ENCODE data around the gene NSMCE3. TPM values are rescaled to one million over a fixed set of nuclear protein-coding genes. Genes with fewer than 3 reads are reported as not detected.

Gene NSMCE3
- total RNA-seq, result 1 to 10 TPM; 6.2 to 6.9 TPM

DNA sequence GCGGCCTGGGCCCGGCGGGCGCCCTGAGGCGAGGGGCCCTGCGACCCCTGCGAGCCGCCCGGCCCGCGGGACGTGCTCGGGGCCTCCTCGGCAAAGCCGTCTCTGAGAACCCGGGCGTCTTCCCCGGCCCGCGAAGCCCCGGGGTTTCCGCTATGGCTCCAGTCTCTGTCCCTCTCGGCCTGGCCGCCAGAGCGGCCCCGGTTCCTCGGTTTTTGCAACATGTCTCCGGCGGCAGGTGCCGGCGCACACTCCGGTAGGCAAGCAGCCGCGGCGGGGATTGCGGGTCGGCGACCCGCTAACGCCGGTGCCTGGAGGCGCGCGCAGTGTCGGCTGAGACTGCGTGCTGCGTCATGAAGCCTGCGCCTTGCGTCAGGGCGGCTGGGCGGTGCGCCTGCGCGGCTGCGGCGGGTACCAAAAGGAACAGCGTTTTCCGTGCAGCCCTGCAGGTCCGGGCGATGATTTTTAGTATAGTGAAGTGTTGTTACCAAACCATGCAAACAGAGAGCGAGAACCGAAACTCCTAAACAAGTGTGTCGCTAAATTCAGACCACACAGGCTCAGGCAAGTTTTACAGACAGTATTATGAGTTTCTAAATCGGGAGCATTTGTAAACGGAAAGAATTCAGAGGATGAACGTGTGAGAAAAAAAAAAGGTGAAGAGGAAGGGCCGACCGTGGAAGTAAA, at the start of gene NSMCE3:
Gene NSMCE3, minus strand, starts transcription at position 338 of the 684 bp plus-strand sequence. Its CDS starts 117 bp downstream, at position 221.
- peak; percentile 95 for ATAC-seq
- intact Hi-C loops (cut with DNase I), result no loop called here
- DNase-seq, result peak; percentile 86 to 93 (median 90)
- no peaks in the 10 kb centered on the region for H3K27me3 ChIP-seq
- peak; percentile 72 to 87 (median 81) for TF ChIP-seq POLR2A (IDR thresholded peaks at IDR 0.05)
- TF ChIP-seq, protein P1, sequence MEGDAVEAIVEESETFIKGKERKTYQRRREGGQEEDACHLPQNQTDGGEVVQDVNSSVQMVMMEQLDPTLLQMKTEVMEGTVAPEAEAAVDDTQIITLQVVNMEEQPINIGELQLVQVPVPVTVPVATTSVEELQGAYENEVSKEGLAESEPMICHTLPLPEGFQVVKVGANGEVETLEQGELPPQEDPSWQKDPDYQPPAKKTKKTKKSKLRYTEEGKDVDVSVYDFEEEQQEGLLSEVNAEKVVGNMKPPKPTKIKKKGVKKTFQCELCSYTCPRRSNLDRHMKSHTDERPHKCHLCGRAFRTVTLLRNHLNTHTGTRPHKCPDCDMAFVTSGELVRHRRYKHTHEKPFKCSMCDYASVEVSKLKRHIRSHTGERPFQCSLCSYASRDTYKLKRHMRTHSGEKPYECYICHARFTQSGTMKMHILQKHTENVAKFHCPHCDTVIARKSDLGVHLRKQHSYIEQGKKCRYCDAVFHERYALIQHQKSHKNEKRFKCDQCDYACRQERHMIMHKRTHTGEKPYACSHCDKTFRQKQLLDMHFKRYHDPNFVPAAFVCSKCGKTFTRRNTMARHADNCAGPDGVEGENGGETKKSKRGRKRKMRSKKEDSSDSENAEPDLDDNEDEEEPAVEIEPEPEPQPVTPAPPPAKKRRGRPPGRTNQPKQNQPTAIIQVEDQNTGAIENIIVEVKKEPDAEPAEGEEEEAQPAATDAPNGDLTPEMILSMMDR (IDR thresholded peaks at IDR 0.05), result peak in 1 of 7 experiments; percentile 15
- peak within 1 kb of the TSS; percentile 44 to 91 (median 84) for H3K27ac ChIP-seq
- peaks cover 30% of the 10 kb centered on the region for H3K4me1 ChIP-seq
- H3K36me3 ChIP-seq (replicated peaks in 1 of 2; ENCODE audit: insufficient read depth in 1 of 2, low read depth in 2 of 2), result no peaks in the 10 kb centered on the region
- H3K4me3 ChIP-seq, result peak within 1 kb of the TSS; percentile 37 to 88
- no peaks in the 10 kb centered on the region for H3K9me3 ChIP-seq
- 0% methylated on average over 8 to 66 of the region's 68 CpGs for WGBS, 2 donors

DNA sequence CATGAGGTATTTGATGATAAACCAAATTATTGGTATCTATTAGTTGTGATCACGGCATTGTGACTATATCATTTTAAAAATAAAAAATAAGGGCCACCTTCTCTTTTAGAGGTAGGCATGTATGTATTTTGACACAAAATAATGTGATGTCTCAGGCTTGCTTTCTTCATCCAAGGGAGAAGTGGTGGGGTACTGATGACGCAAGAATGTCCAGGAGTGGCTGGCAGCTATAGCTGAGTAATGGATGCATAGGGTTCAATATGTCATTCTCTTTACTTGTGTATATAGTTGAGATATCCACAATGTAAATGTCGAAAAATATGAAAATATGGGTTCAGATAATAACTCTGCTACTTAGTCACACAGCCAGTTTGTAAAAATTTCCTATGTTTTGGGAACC, 46.8 kb upstream of the NSMCE3 start:
- H3K27me3 ChIP-seq, result no peaks in the 10 kb centered on the region
- intact Hi-C loops (cut with DNase I), result no loop called here
- no peak for TF ChIP-seq POLR2A (IDR thresholded peaks at IDR 0.05)
- TF ChIP-seq, protein P1 (IDR thresholded peaks at IDR 0.05), result no peak
- no peaks in the 10 kb centered on the region for H3K4me1 ChIP-seq
- DNase-seq (no peak), ATAC-seq (no peak)
- no peak overlapping the region for H3K4me3 ChIP-seq
- H3K9me3 ChIP-seq, result no peaks in the 10 kb centered on the region
- H3K27ac ChIP-seq, result no peak overlapping the region
- H3K36me3 ChIP-seq (replicated peaks in 1 of 2; ENCODE audit: insufficient read depth in 1 of 2, low read depth in 2 of 2), result no peaks in the 10 kb centered on the region
- 84 to 94% methylated on average over 3 of the region's 3 CpGs for WGBS, 2 donors

DNA sequence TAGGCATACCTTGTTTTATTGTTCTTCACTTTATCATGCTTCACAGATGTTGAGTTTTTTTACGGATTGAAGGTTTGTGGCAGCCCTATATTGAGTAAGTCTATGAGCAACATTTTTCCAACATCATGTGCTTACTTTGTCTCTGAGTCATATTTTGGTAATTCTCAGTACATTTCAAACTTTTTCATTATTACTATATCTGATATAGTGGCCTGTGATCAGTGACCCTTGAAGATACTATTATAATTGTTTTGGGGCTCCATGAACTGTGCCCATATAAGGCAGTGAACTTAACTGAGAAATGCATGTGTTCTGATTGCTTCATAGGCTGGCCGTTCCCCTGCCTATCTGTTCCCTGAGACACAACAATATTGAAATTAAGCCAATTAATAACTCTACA, 42.8 kb upstream of the NSMCE3 start:
- H3K36me3 ChIP-seq (replicated peaks in 1 of 2; ENCODE audit: insufficient read depth in 1 of 2, low read depth in 2 of 2), result no peaks in the 10 kb centered on the region
- DNase-seq (no peak), ATAC-seq (no peak)
- H3K4me3 ChIP-seq, result no peak overlapping the region
- TF ChIP-seq POLR2A (IDR thresholded peaks at IDR 0.05), result no peak
- TF ChIP-seq, protein P1 (IDR thresholded peaks at IDR 0.05), result no peak
- no peaks in the 10 kb centered on the region for H3K9me3 ChIP-seq
- no peak overlapping the region for H3K27ac ChIP-seq
- no peaks in the 10 kb centered on the region for H3K27me3 ChIP-seq
- H3K4me1 ChIP-seq, result no peaks in the 10 kb centered on the region
- intact Hi-C loops (cut with DNase I), result no loop called here
- 64 to 83% methylated on average over 2 of the region's 2 CpGs for WGBS, 2 donors

DNA sequence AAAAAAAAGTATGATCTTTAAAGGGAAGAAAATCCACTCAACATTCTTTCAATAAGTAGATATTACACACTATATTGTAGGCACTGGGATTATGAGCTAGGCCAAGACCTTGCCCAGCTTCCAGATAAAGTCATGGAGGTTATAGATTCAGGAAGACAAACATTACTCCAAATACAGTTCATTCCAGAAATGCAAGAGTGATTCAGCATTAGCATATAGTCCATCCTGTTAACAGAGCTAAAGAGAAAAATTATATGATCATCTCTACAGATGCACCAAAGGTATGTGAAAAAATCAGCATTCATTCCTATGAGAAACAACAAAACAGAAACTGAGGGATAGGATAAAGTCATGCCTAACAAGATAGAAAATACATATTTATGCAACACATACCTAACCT, 42.1 kb upstream of the NSMCE3 start:
- intact Hi-C loops (cut with DNase I), result no loop called here
- H3K27ac ChIP-seq, result no peak overlapping the region
- H3K9me3 ChIP-seq, result no peaks in the 10 kb centered on the region
- no peaks in the 10 kb centered on the region for H3K4me1 ChIP-seq
- TF ChIP-seq, protein P1 (IDR thresholded peaks at IDR 0.05), result no peak
- TF ChIP-seq POLR2A (IDR thresholded peaks at IDR 0.05), result no peak
- H3K27me3 ChIP-seq, result no peaks in the 10 kb centered on the region
- no peak overlapping the region for H3K4me3 ChIP-seq
- no peaks in the 10 kb centered on the region for H3K36me3 ChIP-seq (replicated peaks in 1 of 2; ENCODE audit: insufficient read depth in 1 of 2, low read depth in 2 of 2)
- DNase-seq (no peak), ATAC-seq (no peak)

DNA sequence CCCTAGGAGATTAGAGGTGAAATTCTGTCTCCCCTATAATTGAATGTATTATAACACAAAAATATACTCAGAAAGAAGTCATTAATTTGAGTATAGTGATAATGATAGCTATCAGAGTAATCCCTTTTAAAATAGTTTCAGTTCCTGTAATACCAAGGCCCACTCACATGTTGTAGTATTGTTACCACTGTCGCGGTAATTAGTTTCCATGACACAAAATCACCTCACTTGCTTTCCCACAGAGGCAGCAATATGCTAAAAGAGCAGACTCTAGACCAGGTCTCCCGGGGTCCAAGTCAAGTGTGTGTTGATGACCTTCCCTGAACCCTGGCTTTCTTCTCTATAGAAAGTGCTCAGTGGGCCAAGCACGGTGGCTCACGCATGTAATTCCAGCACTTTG, 39.5 kb upstream of the NSMCE3 start:
- intact Hi-C loops (cut with DNase I), result no loop called here
- Histone ChIP-seq H3K27ac (no peak overlapping the region), H3K4me1 (no peaks in the 10 kb centered on the region), H3K36me3 (replicated peaks in 1 of 2; ENCODE audit: insufficient read depth in 1 of 2, low read depth in 2 of 2) (no peaks in the 10 kb centered on the region), H3K4me3 (no peak overlapping the region), H3K27me3 (no peaks in the 10 kb centered on the region), H3K9me3 (no peaks in the 10 kb centered on the region)
- TF ChIP-seq, protein P1 (IDR thresholded peaks at IDR 0.05), result no peak
- TF ChIP-seq POLR2A (IDR thresholded peaks at IDR 0.05), result no peak
- DNase-seq (no peak), ATAC-seq (no peak)
- WGBS, 2 donors, result 76 to 97% methylated on average over 5 of the region's 5 CpGs

All from body of pancreas (tissue), 4 donors.